Measurements from ENCODE around the gene C1QTNF9.

GRCh38 chr13:24356837-24357236, 47.5 kb downstream of the C1QTNF9 start:
- TF ChIP-seq CTCF (IDR thresholded peaks at IDR 0.05) (no peak), EZH2 (IDR thresholded peaks at IDR 0.05; ENCODE audit: borderline replicate concordance, insufficient read depth, low read depth, low read length, poor library complexity, severe bottlenecking) (no peak)
